ENCODE results near the gene PTPRO. TPM values are rescaled to one million over a fixed set of nuclear protein-coding genes. Genes with fewer than 3 reads are reported as not detected.

PTPRO gene
- total RNA-seq, 1 experiment from 2014 or later, result 2.8 TPM

DNA sequence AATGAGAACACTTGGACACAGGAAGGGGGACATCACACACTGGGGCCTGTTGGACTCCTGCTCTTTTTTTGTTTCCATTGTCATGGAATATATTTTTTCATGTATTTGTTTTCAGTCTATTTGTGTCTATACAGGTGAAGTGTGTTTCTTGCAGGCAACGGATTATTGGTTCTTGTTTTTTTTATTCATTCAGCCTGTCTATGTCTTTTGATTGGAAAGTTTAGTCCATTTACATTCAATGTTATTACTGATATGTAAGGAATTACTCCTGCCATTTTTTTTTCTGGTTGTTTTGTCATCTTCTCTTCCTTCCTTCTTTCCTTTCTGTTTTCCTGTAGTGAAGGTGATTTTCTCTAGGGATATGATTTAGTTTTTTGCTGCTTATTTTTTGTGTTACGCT is 18.0 kb upstream of the PTPRO start:
- no TSS peak for BruUV-seq (replicated peaks)
- H3K4me1 ChIP-seq (ENCODE audit: insufficient read depth, low read length, poor library complexity, severe bottlenecking), result no peaks in the 10 kb centered on the region
- DNase-seq (ENCODE audit: low spot score), result no peak
- no peaks in the 10 kb centered on the region for H3K36me3 ChIP-seq (ENCODE audit: insufficient read depth, low read length, poor library complexity, severe bottlenecking)
- peaks cover 5% of the 10 kb centered on the region for H3K9me3 ChIP-seq (ENCODE audit: low read depth, low read length, poor library complexity, severe bottlenecking)
- no peak overlapping the region for H3K4me3 ChIP-seq (ENCODE audit: low read depth, low read length, poor library complexity, severe bottlenecking)
- ChIA-PET CTCF (no interaction called here), POLR2A (ENCODE audit: low non-redundant PET) (no interaction called here)
- intact Hi-C loops (cut with micrococcal nuclease; ENCODE audit: unreplicated experiment), result no loop called here
- no peaks in the 10 kb centered on the region for H3K27me3 ChIP-seq (replicated peaks; ENCODE audit: insufficient read depth, low read depth, low read length, poor library complexity)
- TF ChIP-seq EZH2 (IDR thresholded peaks at IDR 0.05; ENCODE audit: borderline replicate concordance, low read depth, low read length, poor library complexity, severe bottlenecking), result no peak
- TF ChIP-seq, protein P1, sequence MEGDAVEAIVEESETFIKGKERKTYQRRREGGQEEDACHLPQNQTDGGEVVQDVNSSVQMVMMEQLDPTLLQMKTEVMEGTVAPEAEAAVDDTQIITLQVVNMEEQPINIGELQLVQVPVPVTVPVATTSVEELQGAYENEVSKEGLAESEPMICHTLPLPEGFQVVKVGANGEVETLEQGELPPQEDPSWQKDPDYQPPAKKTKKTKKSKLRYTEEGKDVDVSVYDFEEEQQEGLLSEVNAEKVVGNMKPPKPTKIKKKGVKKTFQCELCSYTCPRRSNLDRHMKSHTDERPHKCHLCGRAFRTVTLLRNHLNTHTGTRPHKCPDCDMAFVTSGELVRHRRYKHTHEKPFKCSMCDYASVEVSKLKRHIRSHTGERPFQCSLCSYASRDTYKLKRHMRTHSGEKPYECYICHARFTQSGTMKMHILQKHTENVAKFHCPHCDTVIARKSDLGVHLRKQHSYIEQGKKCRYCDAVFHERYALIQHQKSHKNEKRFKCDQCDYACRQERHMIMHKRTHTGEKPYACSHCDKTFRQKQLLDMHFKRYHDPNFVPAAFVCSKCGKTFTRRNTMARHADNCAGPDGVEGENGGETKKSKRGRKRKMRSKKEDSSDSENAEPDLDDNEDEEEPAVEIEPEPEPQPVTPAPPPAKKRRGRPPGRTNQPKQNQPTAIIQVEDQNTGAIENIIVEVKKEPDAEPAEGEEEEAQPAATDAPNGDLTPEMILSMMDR (conservative IDR thresholded peaks at IDR 0.05; ENCODE audit: low read depth, low read length), result no peak
- H3K27ac ChIP-seq (ENCODE audit: low read depth, low read length, poor library complexity, severe bottlenecking), result no peak overlapping the region

DNA sequence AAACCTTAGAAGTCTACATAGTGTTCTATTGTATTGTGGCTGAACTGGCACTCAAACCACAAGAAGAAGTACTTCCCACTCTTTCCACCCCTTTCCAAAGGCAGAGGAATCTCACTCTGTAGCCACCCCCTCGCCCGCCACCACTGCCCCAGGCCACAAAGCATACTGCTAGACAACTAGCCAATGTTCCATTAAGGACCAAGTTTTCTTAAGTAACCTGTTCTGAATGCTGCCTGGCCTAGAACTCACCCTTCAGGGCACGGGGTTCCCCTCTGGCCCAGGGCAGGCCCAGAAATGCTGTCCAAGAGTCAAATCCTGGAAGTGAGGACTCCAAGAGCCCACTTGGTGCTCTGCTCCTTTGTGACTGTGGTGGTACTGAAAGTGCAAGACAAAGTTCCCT is 15.7 kb upstream of the PTPRO start:
- DNase-seq (ENCODE audit: low spot score), result no peak
- no peak overlapping the region for H3K4me3 ChIP-seq (ENCODE audit: low read depth, low read length, poor library complexity, severe bottlenecking)
- no peaks in the 10 kb centered on the region for H3K9me3 ChIP-seq (ENCODE audit: low read depth, low read length, poor library complexity, severe bottlenecking)
- POLR2A ChIA-PET (ENCODE audit: low non-redundant PET), result no interaction called here
- BruUV-seq (replicated peaks), result no TSS peak
- no peaks in the 10 kb centered on the region for H3K36me3 ChIP-seq (ENCODE audit: insufficient read depth, low read length, poor library complexity, severe bottlenecking)
- TF ChIP-seq, protein P1 (conservative IDR thresholded peaks at IDR 0.05; ENCODE audit: low read depth, low read length), result no peak
- no peak for TF ChIP-seq EZH2 (IDR thresholded peaks at IDR 0.05; ENCODE audit: borderline replicate concordance, low read depth, low read length, poor library complexity, severe bottlenecking)
- no peaks in the 10 kb centered on the region for H3K4me1 ChIP-seq (ENCODE audit: insufficient read depth, low read length, poor library complexity, severe bottlenecking)
- CTCF ChIA-PET, result no interaction called here
- no peak overlapping the region for H3K27ac ChIP-seq (ENCODE audit: low read depth, low read length, poor library complexity, severe bottlenecking)
- intact Hi-C loops (cut with micrococcal nuclease; ENCODE audit: unreplicated experiment), result no loop called here
- H3K27me3 ChIP-seq (replicated peaks; ENCODE audit: insufficient read depth, low read depth, low read length, poor library complexity), result no peaks in the 10 kb centered on the region

DNA sequence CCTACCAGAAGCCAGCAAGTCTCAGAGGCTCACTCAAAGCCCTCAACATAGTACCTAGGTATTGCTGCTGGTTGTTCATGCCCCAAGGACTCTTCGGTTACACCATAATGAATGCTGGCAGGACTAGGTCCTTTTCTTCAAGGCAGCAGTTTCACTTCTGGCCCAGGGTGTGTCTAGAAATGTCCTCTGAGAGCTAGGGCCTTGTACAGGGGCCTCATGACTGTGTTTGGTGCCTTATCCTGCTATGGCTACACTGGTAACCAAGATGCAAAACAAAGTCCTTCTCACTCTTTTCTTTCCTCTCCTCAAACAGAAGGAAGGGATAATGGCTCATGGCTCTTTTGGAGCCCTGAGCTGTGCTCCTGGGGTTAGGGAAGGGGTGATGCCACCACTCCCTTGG is 15.2 kb upstream of the PTPRO start:
- H3K4me3 ChIP-seq (ENCODE audit: low read depth, low read length, poor library complexity, severe bottlenecking), result no peak overlapping the region
- no peak for TF ChIP-seq EZH2 (IDR thresholded peaks at IDR 0.05; ENCODE audit: borderline replicate concordance, low read depth, low read length, poor library complexity, severe bottlenecking)
- no peaks in the 10 kb centered on the region for H3K9me3 ChIP-seq (ENCODE audit: low read depth, low read length, poor library complexity, severe bottlenecking)
- no peak for DNase-seq (ENCODE audit: low spot score)
- H3K36me3 ChIP-seq (ENCODE audit: insufficient read depth, low read length, poor library complexity, severe bottlenecking), result no peaks in the 10 kb centered on the region
- ChIA-PET CTCF (no interaction called here), POLR2A (ENCODE audit: low non-redundant PET) (no interaction called here)
- intact Hi-C loops (cut with micrococcal nuclease; ENCODE audit: unreplicated experiment), result no loop called here
- BruUV-seq (replicated peaks), result no TSS peak
- H3K27me3 ChIP-seq (replicated peaks; ENCODE audit: insufficient read depth, low read depth, low read length, poor library complexity), result no peaks in the 10 kb centered on the region
- no peak overlapping the region for H3K27ac ChIP-seq (ENCODE audit: low read depth, low read length, poor library complexity, severe bottlenecking)
- H3K4me1 ChIP-seq (ENCODE audit: insufficient read depth, low read length, poor library complexity, severe bottlenecking), result no peaks in the 10 kb centered on the region

DNA sequence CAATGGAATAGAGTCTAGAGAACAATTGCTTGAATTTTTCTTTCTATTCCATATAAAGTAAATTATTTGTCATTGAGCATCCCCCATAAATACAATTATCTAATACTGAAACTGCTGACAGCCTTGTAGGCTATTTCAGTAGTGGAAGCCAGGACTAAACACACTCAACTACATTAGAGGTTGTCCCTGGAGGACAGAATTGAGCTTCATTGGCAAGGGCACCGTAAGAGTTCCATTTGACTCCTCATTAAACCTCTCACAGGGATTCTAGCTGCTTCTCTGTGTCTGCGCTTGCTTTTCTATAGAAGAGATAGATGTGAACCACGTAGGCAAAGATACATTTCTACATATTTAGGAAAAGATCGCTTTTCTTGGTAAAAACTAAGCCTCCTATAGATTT is 3.5 kb upstream of the PTPRO start:
- POLR2A ChIA-PET (ENCODE audit: low non-redundant PET), result no interaction called here

More for the DNA sequence above, 3.5 kb upstream of the PTPRO start:
- TF ChIP-seq, protein P1 (conservative IDR thresholded peaks at IDR 0.05; ENCODE audit: low read depth, low read length), result no peak
- no peak for TF ChIP-seq EZH2 (IDR thresholded peaks at IDR 0.05; ENCODE audit: borderline replicate concordance, low read depth, low read length, poor library complexity, severe bottlenecking)
- peaks cover 11% of the 10 kb centered on the region for H3K27me3 ChIP-seq (replicated peaks; ENCODE audit: insufficient read depth, low read depth, low read length, poor library complexity)
- H3K9me3 ChIP-seq (ENCODE audit: low read depth, low read length, poor library complexity, severe bottlenecking), result no peaks in the 10 kb centered on the region
- no peak overlapping the region for H3K27ac ChIP-seq (ENCODE audit: low read depth, low read length, poor library complexity, severe bottlenecking)
- CTCF ChIA-PET, result no interaction called here
- intact Hi-C loops (cut with micrococcal nuclease; ENCODE audit: unreplicated experiment), result no loop called here
- BruUV-seq (replicated peaks), result no TSS peak
- DNase-seq (ENCODE audit: low spot score), result no peak
- H3K4me1 ChIP-seq (ENCODE audit: insufficient read depth, low read length, poor library complexity, severe bottlenecking), result no peaks in the 10 kb centered on the region
- no peak overlapping the region for H3K4me3 ChIP-seq (ENCODE audit: low read depth, low read length, poor library complexity, severe bottlenecking)
- H3K36me3 ChIP-seq (ENCODE audit: insufficient read depth, low read length, poor library complexity, severe bottlenecking), result no peaks in the 10 kb centered on the region

Measured in A673 (cell line).